ENCODE measurements around the gene SKAP2.

Gene SKAP2, protein sequence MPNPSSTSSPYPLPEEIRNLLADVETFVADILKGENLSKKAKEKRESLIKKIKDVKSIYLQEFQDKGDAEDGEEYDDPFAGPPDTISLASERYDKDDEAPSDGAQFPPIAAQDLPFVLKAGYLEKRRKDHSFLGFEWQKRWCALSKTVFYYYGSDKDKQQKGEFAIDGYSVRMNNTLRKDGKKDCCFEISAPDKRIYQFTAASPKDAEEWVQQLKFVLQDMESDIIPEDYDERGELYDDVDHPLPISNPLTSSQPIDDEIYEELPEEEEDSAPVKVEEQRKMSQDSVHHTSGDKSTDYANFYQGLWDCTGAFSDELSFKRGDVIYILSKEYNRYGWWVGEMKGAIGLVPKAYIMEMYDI

DNA sequence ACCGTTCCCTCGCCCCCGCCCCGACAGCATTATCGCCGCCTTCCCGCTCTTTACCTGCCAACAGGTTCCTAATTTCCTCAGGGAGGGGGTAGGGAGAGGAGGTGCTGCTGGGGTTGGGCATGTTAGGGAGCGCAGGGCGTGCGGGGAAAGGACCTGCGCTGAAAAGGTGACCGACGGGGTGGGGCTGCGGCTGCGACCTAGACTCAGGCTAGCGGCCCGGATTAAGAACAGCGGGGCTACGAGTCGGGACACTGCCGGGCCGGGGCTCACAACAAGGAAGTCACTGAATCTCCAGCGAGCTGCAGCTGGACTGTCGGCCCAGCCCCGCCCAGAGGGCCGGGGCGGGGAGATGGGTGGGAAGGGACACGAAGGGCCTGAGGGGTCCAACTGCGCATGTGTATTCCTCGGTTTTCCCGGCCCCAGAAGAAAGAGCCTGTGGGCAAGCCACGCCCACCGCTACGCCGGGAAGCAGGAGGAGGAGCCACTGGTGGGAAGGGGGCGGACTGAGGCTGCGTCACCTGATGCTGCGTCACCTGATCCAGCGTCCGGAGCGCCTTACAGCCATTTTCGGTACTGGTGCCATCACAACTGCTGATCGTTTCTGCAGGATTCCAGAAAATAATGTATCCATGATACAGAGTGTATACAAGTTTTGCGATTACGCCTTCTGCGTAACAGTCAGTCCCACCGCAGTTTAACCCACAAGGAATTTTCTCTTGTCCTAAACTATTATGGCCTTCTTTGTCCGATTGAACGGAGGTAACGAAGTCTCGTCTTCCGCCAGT, at the start of gene SKAP2:
Gene SKAP2 (minus strand): TSS at position 282 of the 785 bp plus-strand sequence. CDS start 161 bp downstream, at position 121.
- peak; percentile 90 to 91 for DNase-seq

DNA sequence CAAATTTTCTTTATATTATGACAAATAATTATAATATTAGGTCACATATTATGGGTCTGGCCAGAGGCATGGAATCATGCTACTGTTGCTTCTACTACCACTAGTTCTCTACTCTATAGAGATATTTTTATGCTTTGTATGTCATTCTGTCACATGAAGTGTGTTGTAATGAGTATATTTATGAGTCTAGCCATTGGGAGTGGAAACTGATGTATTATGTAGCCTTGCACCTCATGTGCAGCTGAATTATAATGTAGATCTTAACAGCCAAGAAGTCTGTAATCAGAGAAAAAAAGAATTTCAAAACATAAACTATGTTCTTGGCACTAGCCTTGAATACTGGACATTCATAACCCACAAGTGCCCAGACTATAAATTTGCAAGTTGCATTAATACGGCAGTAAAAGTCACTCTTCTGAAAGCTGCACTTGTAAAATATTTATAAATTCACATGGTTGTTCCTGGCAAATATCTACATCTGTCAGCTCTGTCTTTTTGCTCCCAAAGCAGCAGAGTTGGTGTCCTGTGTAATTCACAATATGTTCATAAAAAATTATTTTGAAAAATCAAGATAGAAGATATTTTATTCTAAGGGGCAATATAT, 48.6 kb upstream of the SKAP2 start:
- no peak for DNase-seq

DNA sequence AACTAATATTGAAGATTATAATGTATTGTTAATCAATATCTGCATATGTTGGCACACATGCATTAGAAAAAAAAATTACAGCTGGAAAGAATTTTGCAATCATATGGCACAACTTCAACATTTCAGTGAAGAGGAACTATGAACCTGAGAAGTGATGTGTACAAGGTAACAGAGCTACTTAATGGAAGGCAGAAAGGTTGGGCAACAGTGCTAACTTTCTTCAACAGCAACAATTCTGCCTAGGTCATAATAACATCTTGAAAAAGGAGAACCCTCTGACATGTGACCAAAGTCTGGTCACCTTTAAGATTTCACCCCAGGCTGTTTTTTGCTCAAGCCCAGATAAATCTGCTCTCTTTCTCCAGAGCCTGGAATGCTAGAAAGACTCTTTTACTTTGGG, 47.9 kb upstream of the SKAP2 start:
- DNase-seq = no peak

DNA sequence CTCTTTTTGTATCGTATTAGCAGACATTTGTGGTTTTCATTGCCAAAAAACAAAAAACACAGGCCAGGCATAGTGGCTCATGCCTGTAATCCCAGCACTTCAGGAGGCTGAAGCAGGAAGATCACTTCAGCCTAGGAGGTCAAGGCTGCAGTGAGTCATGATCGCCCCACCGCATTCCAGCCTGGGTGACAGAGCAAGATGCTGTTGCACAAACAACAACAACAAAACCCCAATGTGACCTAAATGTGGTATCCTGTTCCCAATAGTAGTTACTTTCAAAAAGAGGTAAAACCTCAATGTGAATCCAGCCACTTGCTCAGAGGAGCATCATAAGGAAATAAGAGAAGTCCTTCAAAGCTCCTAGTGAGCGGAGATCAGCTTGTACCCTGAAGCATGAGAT, 45.8 kb upstream of the SKAP2 start:
- DNase-seq = no peak

DNA sequence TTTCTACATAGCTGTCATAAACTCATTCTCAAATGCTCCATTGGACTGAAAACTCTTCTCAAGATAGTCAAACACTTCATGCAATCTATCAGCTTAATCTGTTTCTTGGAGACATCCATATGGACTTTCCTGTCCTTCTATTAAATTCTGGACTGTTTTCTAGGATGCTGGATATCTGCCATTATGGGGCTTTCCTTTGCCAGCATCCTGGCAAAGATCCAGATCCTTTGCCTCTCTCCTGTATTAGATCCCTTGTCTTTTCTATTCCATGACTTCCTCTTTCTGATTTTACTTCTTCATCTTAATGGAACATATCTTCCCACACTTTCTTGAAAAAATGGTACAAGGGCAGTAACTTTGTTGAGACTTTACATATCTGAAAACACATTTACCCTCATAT, 35.9 kb upstream of the SKAP2 start:
- DNase-seq = no peak

DNA sequence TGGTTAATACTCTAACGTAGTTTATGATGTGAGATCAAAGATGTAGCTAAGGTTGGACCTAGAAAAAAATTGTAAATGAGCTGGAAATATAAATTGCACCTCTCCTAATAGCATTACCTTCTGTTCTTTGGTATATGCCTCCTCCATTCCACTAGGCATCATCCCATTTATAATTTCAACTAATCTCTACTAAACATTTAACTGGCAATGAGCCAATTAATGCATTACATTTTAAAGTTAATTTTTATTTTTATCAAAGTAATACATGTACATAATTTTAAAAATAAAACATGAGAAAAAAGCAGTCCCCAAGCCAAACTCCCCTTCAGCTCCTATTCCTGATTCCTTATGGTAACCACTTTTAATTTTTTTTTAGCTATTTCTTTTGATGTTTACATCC, 35.1 kb upstream of the SKAP2 start:
- no peak for DNase-seq

DNA sequence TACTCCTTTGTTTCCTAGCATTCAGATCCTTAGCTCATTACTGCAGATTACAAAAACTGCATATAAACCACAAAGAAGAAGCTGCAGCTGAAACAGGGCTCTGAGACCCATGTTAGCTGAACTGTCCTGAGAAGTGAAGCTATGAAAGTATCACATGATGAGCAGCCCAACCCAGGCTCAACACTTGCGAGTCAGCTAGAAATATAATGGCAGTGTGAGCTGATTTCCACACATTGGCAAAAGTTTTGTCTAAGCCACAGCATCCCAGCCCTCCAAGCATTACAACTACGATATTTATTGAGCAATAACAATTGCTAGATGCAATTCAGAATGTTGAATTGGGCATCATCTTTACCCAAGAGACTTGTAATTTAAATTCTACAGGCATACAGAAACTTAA, 34.5 kb upstream of the SKAP2 start:
- DNase-seq = no peak

DNA sequence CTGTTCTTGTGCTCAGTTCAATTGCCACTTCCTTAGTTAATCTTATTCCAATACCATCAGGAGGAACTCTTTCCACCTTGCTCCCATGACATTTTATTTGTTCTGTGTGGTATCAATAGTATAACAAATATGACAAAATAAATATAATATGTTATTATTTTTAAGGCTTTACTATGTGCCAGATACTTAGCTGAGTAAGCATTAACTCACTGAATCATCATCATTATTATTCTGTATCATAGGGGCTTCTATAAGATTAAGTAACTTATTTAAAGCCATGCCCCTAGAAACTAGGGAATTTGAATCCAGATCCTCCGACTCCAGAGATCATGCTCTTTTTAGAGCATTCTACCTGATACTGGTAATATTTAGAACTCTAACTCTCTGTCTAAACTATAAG, 33.5 kb upstream of the SKAP2 start:
- DNase-seq = no peak

DNA sequence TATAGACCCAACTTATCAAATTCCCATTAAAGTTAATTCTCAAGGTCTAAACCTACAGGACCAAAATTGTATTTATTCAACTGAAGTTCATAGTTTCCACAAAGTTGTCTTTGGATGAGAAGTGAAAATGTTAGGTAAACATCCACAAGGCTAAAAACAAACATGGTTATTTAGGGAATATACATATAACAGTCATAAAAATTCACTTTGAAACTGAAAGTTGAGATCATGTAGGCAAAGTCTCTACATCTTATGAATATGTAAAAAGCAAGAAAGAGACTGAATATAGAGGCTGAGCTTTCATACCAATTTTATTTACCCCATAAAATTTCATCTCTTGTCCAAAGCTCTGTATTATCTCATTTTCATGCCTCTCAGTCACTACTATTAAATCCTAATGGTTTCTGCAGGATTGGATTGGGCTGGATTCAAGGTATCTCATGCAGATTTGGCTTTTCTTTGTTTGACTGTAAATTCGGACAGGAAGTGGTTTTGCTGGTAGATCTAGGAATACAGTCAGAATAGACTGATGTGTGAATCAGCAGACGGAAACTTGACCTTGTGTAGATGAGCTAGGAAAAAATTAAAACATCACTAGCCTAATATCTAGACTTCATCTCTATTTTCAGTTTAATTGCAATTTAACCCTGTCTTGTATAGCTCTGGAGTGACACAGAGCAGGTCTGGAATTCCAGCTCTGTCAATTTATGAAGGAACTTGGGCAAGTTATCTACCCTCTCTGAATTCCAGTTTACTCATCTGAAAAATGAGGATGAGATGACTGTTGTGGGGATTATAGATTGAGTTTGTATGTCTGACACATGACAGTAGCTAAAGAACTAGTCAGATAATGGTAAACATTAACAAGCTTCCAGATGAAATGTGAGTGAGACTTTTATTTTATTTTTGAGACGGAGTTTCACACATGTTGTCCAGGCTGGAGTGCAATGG, 27.3 kb upstream of the SKAP2 start:
- DNase-seq = no peak

DNA sequence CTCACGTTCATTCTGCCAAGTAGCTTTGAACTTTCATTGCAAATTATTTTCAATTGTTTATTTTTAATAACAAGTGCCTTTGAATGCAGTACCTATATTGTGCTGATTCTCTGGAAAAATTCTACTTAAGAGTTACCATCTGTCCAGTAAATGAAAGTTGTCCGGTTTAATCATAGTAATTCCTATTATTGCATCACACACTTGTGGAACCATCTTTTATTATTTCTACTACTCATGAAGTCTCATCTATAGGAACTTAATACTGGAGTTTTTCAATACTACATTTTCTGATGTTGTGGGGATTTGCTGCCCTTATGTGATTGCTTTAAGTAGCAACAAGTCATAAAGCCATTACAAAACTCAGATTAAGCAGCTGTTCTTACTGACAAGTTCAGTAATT, 16.5 kb upstream of the SKAP2 start:
- no peak for DNase-seq

DNA sequence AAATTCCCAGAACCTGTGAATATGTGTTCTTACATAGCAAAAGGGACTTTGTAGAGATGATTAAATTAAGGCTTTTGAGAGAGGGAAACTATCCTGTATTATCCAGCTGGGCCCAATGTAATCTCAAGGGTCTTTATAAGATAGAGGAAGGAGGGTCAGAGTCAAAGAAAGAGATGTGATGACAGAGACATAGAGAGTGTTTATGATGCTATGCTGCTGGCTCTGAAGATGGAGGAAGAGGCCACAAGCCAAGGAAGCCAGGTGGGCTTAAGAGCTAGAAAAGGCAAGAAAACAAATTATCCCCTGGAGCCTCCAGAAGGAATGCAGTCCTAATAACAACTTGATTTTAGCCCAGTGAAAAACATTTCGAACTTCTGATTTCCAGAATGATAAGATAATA, 15.3 kb upstream of the SKAP2 start:
- DNase-seq = no peak

DNA sequence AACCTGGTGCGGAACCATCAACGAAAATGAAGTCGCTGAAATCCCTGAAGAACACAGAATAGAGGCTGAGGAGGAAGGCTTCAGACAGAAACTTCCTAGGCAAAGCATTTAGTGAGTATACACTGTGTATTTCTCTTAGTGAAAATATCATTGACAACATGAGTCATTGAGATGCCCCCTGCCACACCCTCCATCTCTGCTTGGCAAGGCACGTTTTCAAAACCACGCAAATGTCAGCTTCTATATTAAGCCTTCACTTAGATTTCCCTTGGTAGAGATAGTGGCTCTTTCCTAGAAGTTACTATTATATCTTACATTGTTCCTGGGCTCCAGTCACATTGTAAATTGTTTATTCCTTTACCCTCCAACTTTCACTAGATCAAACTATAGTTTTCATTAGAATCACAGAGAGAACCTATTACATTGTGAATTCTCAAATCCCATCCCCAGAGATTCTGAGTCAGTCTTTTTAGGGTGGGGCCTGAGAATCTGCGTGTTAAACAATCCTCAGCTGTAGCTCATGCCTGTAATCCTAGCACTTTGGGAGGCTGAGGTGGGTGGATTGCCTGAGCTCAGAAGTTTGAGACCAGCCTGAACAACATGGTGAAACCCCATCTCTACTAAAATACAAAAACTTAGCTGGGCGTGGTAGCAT, 4.6 kb upstream of the SKAP2 start:
- no peak for DNase-seq

DNA sequence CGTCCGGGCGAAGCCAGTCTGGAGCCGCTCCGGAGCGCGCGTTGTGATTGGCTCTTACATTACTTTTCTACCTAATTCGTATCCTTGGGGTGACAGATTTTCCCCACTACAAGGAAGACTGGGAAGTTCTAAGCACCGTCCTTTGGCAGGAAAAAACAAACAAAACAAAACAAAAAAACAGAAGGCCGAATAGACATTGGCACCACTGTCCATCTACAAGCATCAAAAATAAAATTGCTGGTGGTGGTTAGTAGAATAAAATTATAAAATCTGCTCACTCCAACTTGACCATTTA, 651 bp upstream of the SKAP2 start:
- DNase-seq = no peak

DNA sequence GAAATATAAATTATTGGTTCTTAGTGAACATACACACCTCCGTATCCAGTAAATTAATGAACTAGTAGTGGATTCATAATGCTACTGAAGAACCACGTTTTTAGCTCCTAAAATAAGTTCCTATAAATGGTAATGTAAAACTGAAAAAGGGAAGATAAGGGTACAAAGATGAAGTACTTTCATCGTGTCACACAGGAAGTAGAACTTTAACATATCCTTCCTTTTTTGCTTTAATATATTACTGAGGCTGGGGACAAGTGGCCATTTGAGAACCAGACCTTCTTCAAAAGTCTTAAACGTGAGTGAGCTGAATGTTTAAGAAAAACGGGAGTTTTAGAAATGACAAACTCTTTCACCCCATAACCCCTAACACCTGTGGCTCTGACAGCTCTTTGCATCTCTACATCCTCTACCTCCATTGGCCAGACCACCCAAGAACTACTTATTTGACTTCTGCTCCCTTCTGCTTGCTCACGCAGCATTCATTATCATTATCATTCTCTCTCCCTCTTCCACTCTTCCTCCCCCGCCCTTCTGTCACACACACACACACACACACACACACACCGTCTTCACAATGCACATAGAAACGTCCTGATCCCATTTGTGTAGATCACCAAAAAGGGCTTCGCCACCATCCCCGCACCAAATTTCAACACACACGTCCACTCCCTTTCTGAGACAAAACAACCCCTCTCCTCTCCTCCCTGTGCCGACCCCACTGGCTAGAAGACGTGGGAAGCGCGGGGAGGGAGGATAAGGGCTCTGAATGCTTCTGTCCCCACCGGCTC, 677 bp downstream of the SKAP2 start:
- DNase-seq = no peak

DNA sequence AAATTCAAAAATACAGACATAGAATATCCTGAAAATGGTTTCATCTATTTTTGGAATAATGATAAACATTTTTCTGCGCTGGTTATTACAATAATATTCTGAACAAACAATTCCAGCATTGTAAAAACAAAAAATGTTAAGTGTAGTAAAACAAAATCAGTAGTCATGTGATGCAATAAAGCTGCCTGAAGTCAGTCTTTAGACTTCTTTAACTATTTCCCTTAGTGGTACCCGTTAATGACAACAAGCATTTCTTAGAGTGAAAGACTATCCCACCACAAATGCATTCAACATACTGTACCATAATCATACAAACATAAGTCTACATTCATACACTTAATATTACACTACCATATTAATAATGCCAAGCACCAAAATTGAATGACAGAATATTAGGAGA, 1.6 kb downstream of the SKAP2 start:
- DNase-seq = no peak

DNA sequence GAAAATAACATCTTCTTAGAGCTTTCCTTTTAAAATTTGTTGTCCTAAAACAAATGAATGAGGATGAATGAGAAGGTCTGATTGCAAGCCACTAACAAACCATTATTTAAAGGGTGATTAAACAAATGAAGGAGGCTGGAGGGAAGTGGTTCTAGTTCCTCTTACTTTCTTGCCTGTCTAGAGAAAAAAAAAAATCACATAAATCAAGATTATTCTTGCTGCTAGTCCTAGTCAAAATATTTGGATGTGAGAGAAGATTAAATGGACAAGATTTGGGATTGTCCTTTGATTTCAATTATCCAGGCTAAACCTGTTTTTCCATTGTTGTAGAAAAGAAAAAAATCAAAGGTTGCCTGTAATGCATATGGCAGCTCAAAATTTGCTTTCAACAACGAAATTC, 3.3 kb downstream of the SKAP2 start:
- no peak for DNase-seq

DNA sequence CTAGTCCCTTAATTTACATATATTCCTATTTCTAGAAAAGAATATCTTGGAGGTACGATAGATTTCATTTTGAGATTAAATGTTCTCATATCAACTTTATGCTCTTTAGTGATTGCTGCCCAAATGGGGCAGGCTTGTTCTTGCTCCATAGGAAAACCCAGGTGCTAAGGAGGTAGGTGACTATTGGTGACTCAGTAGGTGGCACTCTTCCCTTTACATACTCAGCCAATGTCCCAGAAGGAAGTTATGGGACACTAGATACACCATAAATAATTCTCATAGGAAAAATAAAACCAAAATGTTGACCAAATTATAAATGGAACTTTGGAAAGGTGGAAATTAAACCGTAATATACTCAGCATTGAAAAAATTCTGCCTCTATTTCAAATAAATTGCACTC, 4.0 kb downstream of the SKAP2 start:
- no peak for DNase-seq

DNA sequence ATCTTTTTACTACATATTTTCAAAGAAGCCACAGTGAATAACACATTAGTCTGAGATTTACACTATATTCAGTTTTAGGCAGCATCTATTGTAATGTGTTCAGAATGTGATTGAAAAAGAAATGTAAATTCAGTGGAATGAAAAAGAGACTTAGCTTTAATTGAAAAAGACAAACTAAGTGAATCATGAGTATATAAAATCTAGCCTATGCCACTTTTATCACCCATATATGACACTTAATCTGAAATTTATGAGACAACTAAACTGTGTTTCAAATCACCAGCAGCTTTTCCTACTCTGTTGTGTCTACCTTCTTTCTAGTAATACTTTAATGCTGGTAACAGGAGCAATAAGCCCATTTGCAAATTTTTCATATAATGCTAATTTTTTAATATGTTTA, 4.7 kb downstream of the SKAP2 start:
- DNase-seq = no peak

DNA sequence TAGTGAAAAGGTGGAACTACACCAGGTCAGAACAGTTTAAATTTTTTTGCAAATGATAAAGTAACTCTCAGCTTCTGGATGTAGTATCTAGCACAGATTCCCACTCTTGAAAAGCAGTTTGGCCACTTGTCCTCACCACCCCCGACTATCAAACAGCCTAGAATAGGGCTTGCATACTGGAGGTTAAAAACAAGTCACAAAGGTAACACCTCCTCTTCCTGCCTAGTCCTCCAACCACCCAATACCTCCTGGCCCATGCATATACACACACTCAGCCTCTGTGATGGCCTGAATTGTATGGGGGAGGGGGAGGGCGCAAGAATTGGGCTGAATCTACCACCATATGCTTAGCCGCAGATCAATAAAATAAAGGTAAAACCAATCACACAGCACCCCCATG, 5.7 kb downstream of the SKAP2 start:
- no peak for DNase-seq

DNA sequence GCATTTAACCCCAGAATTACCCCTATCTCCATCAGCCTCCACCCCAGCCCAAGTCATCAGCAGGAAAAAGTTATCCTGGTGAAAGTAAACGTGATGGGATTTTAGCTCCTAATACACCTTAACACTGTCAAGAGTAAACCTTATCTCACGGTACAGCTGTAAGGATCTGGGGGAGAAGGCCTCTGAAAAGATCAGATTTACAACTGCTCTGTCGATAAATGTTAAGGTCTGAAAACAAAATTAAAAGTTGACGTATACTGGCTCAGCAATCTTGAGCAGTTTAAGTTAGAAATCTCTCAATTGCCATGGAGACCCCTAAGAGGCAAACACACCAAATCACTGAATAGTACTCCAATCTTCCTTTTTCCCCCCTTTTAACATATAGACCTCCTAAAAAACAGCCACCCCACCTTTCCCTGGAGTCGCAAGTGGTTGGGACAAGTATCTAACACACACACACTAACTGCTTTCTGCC, 6.1 kb downstream of the SKAP2 start:
- DNase-seq = no peak

DNA sequence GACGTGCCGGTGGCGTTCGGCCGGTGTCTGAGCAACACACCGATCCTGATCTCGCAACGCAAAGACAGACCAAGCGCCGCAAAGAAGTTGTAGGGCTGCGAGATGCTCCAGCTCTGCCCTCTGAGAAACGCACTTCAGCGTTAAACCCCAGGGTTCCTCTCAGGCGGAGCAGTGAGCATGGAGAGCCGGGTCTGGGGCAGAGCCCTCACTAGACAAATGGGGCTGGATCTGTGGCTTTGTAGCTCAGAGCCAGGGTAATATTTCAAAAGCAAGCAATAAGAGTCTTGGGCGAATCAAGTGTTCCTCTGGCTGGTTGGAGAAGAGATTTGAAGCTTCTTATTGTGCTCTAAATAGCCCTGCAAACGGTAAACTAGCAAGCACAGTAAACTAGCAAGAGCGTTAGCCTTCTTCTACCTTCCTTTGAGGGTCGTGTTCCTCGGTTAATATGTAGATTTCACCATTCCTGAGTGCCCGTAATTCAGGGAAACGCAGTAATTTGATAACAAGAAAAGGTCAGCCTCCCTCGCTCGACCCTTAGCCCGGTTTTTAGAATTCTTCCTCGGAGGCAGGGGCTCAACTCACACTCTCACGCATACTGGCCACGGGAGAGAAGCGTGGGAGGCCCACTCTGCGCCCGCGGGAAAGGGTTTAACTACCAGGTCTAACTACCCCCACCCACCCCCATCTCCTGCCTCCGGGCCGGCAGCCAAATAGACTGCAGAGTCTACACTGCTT, 6.7 kb downstream of the SKAP2 start:
- DNase-seq = no peak

Data from hippocampal formation (tissue), 2 donors.